H9 (cell line): ENCODE data around the gene METTL8. TPM values are rescaled to one million over a fixed set of nuclear protein-coding genes. Genes with fewer than 3 reads are reported as not detected.

Source experiments
- DNase-seq: peaks from one replicate; pipeline ENCODE4 v3.0.0-alpha.2; 2017
- H2AFZ ChIP-seq: one replicate; pipeline ENCODE4 v1.6.1; 2013; ENCODE audit warnings: mild to moderate bottlenecking, low read length, control low read depth, moderate library complexity
- H2AK5ac ChIP-seq: 2 replicates; pipeline ENCODE4 v1.6.1; 2013; ENCODE audit warnings: low read length, control low read depth, mixed read lengths; ENCODE audit not compliant: insufficient read length
- H2BK120ac ChIP-seq: one replicate; pipeline ENCODE4 v1.6.1; 2013; ENCODE audit warnings: low read depth, mild to moderate bottlenecking, low read length, control low read depth, inconsistent platforms; ENCODE audit not compliant: poor library complexity, severe bottlenecking
- H2BK12ac ChIP-seq: 2 replicates; pipeline ENCODE4 v1.6.1; 2013; ENCODE audit warnings: low read length, control low read depth, mixed read lengths, low read depth; ENCODE audit not compliant: insufficient read length
- H2BK15ac ChIP-seq: 2 replicates; pipeline ENCODE4 v1.6.1; 2013; ENCODE audit warnings: low read depth, low read length, control low read depth
- H2BK20ac ChIP-seq: one replicate; pipeline ENCODE4 v1.6.1; 2013; ENCODE audit warnings: low read depth, mild to moderate bottlenecking, low read length, control low read depth, inconsistent platforms; ENCODE audit not compliant: poor library complexity, severe bottlenecking
- H2BK5ac ChIP-seq: 2 replicates; pipeline ENCODE4 v1.6.1; 2013; ENCODE audit warnings: low read length, control low read depth, mixed read lengths; ENCODE audit not compliant: insufficient read length
- H3K14ac ChIP-seq: 2 replicates; pipeline ENCODE4 v1.6.1; 2013; ENCODE audit warnings: low read length, control low read depth; ENCODE audit not compliant: insufficient read depth
- H3K18ac ChIP-seq: 2 replicates; pipeline ENCODE4 v1.6.1; 2013; ENCODE audit warnings: low read depth, mild to moderate bottlenecking, mixed read lengths, low read length, control low read depth; ENCODE audit not compliant: insufficient read length
- H3K23ac ChIP-seq: 2 replicates; pipeline ENCODE4 v1.6.1; 2013; ENCODE audit warnings: low read length, control low read depth, mixed read lengths, low read depth; ENCODE audit not compliant: insufficient read length
- H3K23me2 ChIP-seq: 2 replicates; pipeline ENCODE4 v1.6.1; 2013; ENCODE audit warnings: low read depth, mild to moderate bottlenecking, mixed read lengths, low read length, control low read depth; ENCODE audit not compliant: insufficient read length, poor library complexity, severe bottlenecking
- H3K27ac ChIP-seq: 2 replicates; pipeline ENCODE4 v1.5.1; 2013; ENCODE audit warnings: low read length, control low read depth, mixed read lengths, low read depth; ENCODE audit not compliant: insufficient read length
- H3K27me3 ChIP-seq: 2 replicates; pipeline ENCODE4 v1.6.1; 2013; ENCODE audit warnings: low read length, control low read depth, inconsistent platforms; ENCODE audit not compliant: insufficient read depth
- H3K4ac ChIP-seq: 2 replicates; pipeline ENCODE4 v1.6.1; 2013; ENCODE audit warnings: low read depth, mild to moderate bottlenecking, control low read depth, inconsistent platforms, low read length, moderate library complexity
- H3K4me1 ChIP-seq: 2 replicates; pipeline ENCODE4 v1.6.1; 2013; ENCODE audit warnings: low read length, control low read depth, inconsistent platforms; ENCODE audit not compliant: insufficient read depth
- H3K4me2 ChIP-seq: 2 replicates; pipeline ENCODE4 v1.6.1; 2013; ENCODE audit warnings: low read length, control low read depth, mixed read lengths; ENCODE audit not compliant: insufficient read length, insufficient read depth
- H3K56ac ChIP-seq: 2 replicates; pipeline ENCODE4 v1.6.1; 2013; ENCODE audit warnings: low read depth, mild to moderate bottlenecking, mixed read lengths, low read length, control low read depth; ENCODE audit not compliant: insufficient read length
- H3K79me1 ChIP-seq: 2 replicates; pipeline ENCODE4 v1.6.1; 2013; ENCODE audit warnings: low read depth, mild to moderate bottlenecking, moderate library complexity, low read length, control low read depth, inconsistent platforms; ENCODE audit not compliant: insufficient read depth, poor library complexity, severe bottlenecking
- H3K79me2 ChIP-seq: 2 replicates; pipeline ENCODE4 v1.6.1; 2013; ENCODE audit warnings: low read length, control low read depth, inconsistent platforms; ENCODE audit not compliant: insufficient read depth
- H3K9ac ChIP-seq: 2 replicates; pipeline ENCODE4 v1.6.1; 2013; ENCODE audit warnings: low read length, control low read depth, mixed read lengths; ENCODE audit not compliant: insufficient read length; ENCODE audit errors: extremely low read depth
- H3K9me3 ChIP-seq: one replicate; pipeline ENCODE4 v1.6.1; 2013; ENCODE audit warnings: low read depth, low read length, inconsistent platforms; ENCODE audit not compliant: control insufficient read depth
- H3T11ph ChIP-seq: one replicate; pipeline ENCODE4 v1.6.1; 2013; ENCODE audit warnings: mild to moderate bottlenecking, low read length, control low read depth, inconsistent platforms
- H4K20me1 ChIP-seq: one replicate; pipeline ENCODE4 v1.6.1; 2013; ENCODE audit not compliant: control insufficient read depth, insufficient read length, insufficient read depth
- H4K5ac ChIP-seq: 2 replicates; pipeline ENCODE4 v1.6.1; 2013; ENCODE audit warnings: low read depth, mild to moderate bottlenecking, mixed read lengths, low read length, control low read depth; ENCODE audit not compliant: insufficient read length
- H4K8ac ChIP-seq: replicated peaks from 2 replicates; pipeline ENCODE4 v1.6.1; 2013; ENCODE audit warnings: low read length, control low read depth, mixed read lengths, low read depth; ENCODE audit not compliant: insufficient read length
- H4K91ac ChIP-seq: 2 replicates; pipeline ENCODE4 v1.6.1; 2013; ENCODE audit warnings: low read depth, mild to moderate bottlenecking, moderate library complexity, mixed read lengths, low read length, control low read depth; ENCODE audit not compliant: insufficient read length
- H3K27ac Mint-ChIP-seq, 3 experiments: 2 replicates in 2 of 3; 3 replicates in 1 of 3; pipeline ENCODE4 v1.8.0; 2020 to 2021; ENCODE audit warnings: mixed read lengths in 3 of 3, mild to moderate bottlenecking in 1 of 3, moderate library complexity in 1 of 3
- H3K27me3 Mint-ChIP-seq: 2 replicates; pipeline ENCODE4 v1.8.0; 2021; ENCODE audit warnings: low read depth, mild to moderate bottlenecking, moderate library complexity, mixed read lengths
- H3K36me3 Mint-ChIP-seq, 3 experiments: 2 replicates in 2 of 3; 3 replicates in 1 of 3; pipeline ENCODE4 v1.8.0; 2020 to 2021; ENCODE audit warnings: low read depth in 3 of 3, mixed read lengths in 3 of 3; ENCODE audit not compliant: insufficient read depth in 1 of 3
- H3K4me1 Mint-ChIP-seq, 2 experiments: 2 replicates each; pipeline ENCODE4 v1.8.0; 2020; ENCODE audit warnings: mixed read lengths in 2 of 2
- H3K4me3 Mint-ChIP-seq, 2 experiments: 2 replicates in 1 of 2; 3 replicates in 1 of 2; pipeline ENCODE4 v1.8.0; 2020 to 2021; ENCODE audit warnings: mild to moderate bottlenecking in 2 of 2, mixed read lengths in 2 of 2, moderate library complexity in 1 of 2
- H3K9me3 Mint-ChIP-seq, 2 experiments: 2 replicates in 1 of 2; 3 replicates in 1 of 2; pipeline ENCODE4 v1.8.0; 2020; ENCODE audit warnings: mild to moderate bottlenecking in 2 of 2, mixed read lengths in 2 of 2, moderate library complexity in 1 of 2
- CTCF ChIP-seq: fragments of 200-600 bp; sonication (generic); conservative IDR thresholded peaks from 3 replicates; pipeline ENCODE4 v1.8.0; 2021; ENCODE audit warnings: antibody characterized with exemption, mild to moderate bottlenecking
- WGBS: extraction: QIAGEN DNeasy Blood & Tissue Kit; methylation state at CpG from one replicate; pipeline ENCODE4 v1.1.7; 2013; ENCODE audit warnings: missing lambda C conversion rate, low lambda C conversion rate, mixed read lengths; ENCODE audit not compliant: insufficient read length; ENCODE audit errors: extremely low coverage; 5-methylcytosine and 5-hydroxymethylcytosine counted together
- total RNA-seq: library from RNA; stranded (reverse); gene quantifications from 2 replicates; pipeline ENCODE4 v1.2.1, GENCODE V29; 2021

METTL8 gene
- total RNA-seq, 1 experiment from 2014 or later, result 40.9 TPM

- Mint-ChIP-seq H3K4me1 (peaks cover 30 to 43% of the 10 kb centered on the region in 2 experiments), H3K27me3 (no peaks in the 10 kb centered on the region), H3K9me3 (peaks cover 6 to 7% of the 10 kb centered on the region in 2 experiments), H3K27ac (no peak overlapping the region), H3K4me3 (no peak overlapping the region), H3K36me3 (peaks cover 19 to 25% (median 24%) of the 10 kb centered on the region in 3 experiments)
- Histone ChIP-seq H2AK5ac (no peak overlapping the region), H4K5ac (no peak overlapping the region), H4K20me1 (no peaks in the 10 kb centered on the region), H2AFZ (no peak overlapping the region), H4K91ac (no peak overlapping the region), H3K23me2 (no peaks in the 10 kb centered on the region), H2BK120ac (no peak overlapping the region), H3K9me3 (no peaks in the 10 kb centered on the region), H2BK12ac (no peak overlapping the region), H3K9ac (no peak overlapping the region), H2BK20ac (no peak overlapping the region), H3T11ph (no peak overlapping the region), H3K27ac (no peak overlapping the region), H3K14ac (no peak overlapping the region), H3K56ac (no peak overlapping the region), H3K27me3 (no peaks in the 10 kb centered on the region), H2BK5ac (no peak overlapping the region), H3K23ac (no peak overlapping the region), H3K4me1 (peaks cover 10% of the 10 kb centered on the region), H3K79me1 (peaks cover 3% of the 10 kb centered on the region), H3K4me2 (no peak overlapping the region), H3K4ac (no peak overlapping the region), H2BK15ac (no peak overlapping the region), H3K18ac (no peak overlapping the region), H4K8ac (no peak overlapping the region), H3K79me2 (peaks cover 10% of the 10 kb centered on the region; the same call in 1 of the 2 replicates)
- DNase-seq, result no peak
- no CpG with 5 or more reads among the region's 1 CpG for WGBS
- TF ChIP-seq CTCF, result no peak
Measured at GRCh38 chr2:171406044-171406443, 27.7 kb downstream of the METTL8 start.
